HG03159 (cell line): ENCODE measurements around the gene TSPAN9.

ENCODE experiments used
- ATAC-seq: cut with Tn5 transposase; IDR thresholded peaks from one replicate; pipeline ENCODE4 v1.9.1; 2021; ENCODE audit warnings: mild to moderate bottlenecking, moderate library complexity; ENCODE audit not compliant: unreplicated experiment

Gene TSPAN9

DNA sequence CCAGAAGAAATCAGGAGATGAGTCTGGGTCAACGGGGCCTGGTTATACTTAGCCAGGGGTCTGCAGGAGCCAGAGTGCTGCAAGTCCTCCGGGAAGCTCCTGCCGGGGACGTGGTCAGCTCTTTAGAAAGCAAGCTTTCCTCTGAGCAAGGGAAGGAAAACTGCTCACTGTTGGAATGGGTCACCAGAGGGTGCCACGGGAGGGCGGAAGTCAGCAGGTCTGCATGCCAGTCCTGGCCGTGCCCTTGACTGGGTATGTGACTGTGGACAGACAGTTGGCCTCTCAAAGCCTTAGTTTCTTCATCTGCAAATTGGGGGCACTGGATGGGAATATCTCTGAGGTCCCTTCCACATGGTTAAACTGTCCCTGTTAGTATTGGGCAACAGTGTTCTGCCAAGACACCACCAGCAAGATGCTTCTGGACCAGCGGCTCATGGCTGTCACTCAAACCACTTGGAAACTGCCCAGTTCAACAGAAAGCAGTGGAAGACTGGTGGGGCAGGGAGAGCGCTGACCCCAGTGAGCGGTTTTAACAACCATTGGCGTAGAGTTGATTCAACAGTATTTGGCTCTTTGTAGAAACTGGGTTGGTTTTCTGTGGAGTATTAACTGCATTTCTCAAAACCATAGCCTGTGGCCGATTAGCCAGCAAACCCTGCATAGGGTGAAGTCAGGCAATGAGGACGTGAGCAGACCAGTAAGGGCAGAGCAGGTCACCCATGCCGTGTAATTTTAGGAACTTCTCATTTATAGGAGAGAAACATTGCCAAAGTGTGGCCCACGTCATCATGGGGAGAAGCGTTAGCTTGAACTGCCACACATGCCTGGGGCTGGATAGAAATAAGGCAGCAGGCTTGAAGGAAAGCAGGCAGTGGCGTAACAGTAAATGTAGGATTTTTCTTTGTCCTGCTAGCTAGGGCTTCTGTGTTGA is 249.9 kb downstream of the TSPAN9 start:
- ATAC-seq = no peak

DNA sequence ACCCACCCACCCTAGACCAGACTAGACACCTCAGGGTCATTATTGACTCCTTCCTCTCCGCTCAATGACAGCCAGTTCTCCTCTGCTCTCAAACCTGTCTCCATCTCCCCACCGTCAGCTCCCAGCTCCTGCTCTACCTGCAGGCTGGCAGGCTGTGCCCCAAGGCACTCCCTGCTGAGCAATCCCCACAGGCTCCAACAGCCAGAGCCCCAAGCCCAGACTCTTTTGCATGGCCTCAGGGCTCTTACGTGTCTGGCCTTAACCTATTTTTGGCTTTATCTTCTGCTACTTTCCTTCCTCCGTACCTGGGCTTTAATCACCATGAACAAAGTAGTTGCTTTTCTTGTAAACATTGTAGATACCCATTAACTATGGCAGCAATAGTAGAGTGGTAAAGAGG is 250.9 kb downstream of the TSPAN9 start:
- ATAC-seq = no peak

DNA sequence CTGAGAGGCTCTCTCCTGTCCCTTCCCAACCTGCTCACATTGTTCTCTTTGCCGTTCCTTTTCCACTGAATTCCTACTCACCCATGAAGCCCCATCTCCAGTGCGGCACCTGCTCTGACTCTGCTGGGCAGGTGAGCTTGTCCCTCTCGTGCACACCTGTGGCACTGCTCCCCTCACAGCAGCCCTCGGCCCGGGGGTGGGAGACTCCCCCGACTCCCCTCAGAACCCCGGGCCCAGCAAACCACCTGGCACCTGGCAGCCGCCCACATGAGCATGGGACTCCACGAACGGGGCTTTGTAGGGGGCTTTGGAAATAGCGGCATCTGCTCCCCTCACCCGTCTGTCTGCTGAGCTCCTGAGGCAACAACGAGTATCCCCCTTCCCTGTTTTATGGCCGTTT is 251.4 kb downstream of the TSPAN9 start:
- no peak for ATAC-seq

DNA sequence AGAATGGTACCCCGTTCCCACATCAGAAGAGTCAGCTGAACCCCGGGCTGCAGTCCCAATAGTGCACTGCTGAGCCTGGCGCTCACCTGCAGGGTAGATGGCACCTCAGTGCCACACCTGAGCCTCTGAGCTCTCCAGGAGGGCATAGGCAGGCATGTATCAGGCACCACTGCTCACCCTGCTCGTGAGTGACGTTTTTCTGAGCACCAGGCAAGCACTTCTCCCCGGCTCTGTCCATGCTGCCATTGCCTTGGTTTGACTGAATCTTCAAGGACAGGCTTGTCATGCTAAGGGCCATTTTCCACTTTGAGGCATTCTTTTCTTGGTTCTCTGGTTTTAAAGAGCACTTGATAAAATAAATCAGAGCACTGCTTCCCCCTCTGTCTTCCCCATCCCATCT is 252.2 kb downstream of the TSPAN9 start:
- no peak for ATAC-seq

DNA sequence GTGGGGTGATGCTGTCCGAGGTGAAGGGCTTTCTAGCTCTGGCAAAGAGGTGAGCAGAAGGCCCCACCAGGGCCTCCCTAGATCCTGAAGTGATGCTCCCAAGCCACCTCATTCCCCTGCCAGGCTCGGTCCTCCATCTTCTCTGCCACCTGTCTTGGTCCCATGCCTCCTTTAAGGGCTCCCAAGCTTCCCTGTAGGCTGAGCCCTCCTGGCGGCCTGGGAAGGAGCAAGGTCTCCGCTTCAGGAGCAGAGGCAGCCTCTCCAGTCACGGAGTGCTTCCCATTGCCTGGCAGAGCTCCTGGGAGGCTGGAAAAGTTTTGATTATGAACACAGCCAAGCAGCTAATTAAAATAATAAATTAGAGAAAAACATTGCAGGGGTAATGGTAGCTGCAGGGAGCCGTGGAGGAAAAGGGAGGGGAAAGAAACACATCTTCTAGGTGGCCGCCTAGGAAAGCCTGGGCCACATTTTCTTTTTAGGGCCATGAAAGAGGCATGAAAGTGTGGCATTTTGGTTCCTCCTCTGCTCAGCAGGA is 253.9 kb downstream of the TSPAN9 start:
- no peak for ATAC-seq

DNA sequence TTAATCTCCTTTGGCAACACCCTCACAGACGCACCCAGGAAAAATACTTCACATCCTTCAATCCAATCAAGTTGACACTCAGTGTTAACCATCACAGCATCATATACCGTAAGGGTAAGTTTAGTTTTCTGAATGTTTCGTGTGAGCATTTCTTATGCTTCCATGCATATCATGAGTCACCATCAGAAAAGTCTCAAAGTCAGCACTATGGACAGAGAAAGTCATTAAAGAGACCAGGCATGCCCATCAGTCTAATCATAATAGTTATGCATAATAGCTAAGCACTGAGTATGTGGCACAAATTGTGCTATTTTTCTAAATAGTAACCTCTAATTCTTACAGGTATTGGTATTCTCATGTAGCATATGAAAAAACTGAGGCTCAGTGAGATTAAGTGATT is 255.0 kb downstream of the TSPAN9 start:
- no peak for ATAC-seq

DNA sequence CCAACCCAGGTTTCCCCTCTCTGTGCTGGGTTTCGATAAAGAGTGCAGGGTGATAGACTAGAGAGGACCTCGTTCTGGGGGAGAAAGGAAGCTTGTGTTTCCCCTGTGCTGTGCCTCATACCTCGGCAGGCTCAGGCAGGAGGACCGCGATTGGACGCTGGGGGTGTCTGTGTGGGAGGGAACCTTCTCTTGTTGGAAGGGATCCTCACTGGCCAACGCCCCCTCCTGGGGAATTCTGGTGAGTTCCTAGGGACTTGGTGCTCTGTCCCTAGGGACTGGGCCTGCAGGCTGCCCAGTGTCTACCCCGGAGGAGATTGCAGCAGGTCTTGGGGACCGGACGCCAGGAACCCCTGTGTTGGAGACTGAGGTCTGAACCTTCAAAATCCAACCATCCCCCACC is 256.4 kb downstream of the TSPAN9 start:
- no peak for ATAC-seq

DNA sequence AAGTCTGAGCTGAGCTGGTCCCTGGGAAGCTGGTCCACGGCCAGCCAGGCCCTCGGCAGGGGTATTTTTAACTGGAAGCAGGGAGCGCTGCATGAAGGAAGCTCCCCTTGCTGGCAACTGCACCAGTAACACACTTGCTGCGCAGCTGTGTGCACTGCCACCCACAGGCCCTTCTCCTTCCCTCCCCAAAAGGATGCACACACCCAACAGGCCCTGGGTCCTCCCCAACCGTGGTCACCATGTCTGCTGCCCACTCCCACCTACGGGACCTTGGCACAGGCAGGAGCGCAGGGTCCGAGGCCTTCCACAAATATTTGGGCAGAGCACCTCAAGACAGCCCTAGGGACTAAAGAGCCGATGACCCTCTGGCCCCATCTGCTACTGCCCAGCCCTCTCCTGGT is 256.8 kb downstream of the TSPAN9 start:
- ATAC-seq = no peak

DNA sequence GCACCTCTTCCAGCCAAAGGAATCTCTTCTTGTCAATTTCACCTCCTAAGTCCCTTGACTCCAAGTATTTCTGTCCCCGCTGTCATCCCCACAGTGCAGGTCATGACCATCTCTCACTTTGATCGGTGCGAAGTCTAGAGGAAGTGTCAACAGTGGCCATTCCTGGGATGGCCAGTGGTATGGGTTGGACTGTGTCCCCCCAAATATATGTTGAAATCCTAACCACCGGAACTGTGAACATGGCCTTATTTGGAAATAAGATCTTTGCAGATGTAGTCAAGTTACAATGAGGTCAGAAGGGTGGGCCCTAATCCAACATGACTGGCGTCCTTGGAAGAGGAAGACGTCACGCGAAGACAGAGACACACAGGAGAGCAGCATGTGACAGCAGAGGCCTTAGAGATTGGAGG is 257.9 kb downstream of the TSPAN9 start:
- ATAC-seq = no peak
